CD4-positive, alpha-beta T cell treated with Interleukin-15 for 1 hour (primary cell): Measurements from ENCODE around the gene EMD.
"Not testable (repeated sequence)": the region's sequence is repeated elsewhere in the genome, so short reads cannot be mapped to it uniquely, and the experiment has no call there.

Experiments used
- DNase-seq: peaks from one replicate; pipeline ENCODE4 v3.0.0-alpha.2; 2020

EMD gene

GRCh38 chrX:154378799-154379568 is at the start of gene EMD:
EMD (plus strand) TSS chrX:154379295; CDS start chrX:154379485, 190 bp downstream.
- DNase-seq = peak; percentile 99

DNA sequence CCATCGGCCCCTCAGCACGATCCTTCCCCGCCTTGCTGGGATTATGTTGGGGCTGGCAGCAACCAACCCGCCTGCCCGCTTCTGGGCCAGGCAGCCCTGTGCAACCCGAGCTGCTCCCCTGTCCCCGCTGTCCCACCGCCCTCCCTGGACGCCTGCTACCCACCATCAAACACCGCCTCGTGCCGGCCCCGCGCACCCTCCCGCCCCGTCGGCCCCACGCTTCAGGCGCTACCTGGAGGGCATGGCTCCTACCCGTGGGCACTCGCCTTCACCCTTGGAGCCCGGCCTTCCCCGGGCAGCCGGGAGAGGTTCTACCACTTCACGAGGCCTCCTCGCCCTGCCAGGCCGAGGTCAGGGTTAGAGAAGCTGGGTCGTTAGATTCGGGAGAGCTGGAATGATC is 46.5 kb upstream of the EMD start:
- no peak for DNase-seq

GRCh38 chrX:154333116-154333515 is 46.0 kb upstream of the EMD start:
- DNase-seq = no peak

GRCh38 chrX:154333837-154334271 is 45.2 kb upstream of the EMD start:
- no peak for DNase-seq

DNA sequence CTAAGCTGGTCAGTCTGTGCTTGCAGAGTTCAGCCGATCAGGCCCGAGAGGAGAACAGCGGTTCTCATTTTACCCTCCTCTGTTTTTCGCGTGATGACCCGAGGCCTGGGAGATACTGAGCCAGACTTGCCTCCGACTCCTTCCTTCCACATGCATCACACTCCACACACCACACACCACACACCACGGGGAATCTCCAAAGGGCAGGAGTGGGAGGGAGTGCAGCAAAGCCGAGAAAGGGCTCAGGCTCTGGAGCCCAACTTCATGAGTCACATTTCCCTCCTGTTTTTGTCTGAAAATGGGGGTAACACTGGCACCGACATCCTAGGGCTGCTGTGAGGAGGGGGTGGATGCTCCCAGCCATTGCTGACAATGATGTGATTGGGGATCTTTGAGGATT is 44.6 kb upstream of the EMD start:
- DNase-seq = no peak

GRCh38 chrX:154341399-154342298 is 37.4 kb upstream of the EMD start:
- DNase-seq = not testable (repeated sequence)

- DNase-seq = not testable (repeated sequence)
Observed at GRCh38 chrX:154343063-154343462, 36.0 kb upstream of the EMD start.

GRCh38 chrX:154343620-154344019 is 35.5 kb upstream of the EMD start:
- DNase-seq = not testable (repeated sequence)

DNA sequence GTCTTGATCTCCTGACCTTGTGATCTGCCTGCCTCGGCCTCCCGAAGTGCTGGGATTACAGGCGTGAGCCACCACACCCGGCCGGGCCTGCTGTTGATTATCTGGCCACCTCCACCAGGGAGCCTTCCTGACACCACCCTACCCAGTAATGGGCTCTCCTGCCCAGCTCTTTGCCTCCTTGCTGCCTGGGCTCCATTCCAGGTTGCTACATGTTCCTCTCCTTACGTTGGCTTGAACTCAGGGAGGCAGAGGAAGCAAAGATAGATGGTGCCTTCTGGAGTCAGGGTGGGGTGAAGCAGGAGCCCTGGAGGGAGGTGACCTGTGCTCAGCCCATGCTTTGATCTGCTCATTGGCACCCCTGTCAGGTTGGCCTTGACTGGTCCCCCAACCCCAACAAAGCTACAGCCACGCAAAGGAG is 31.0 kb upstream of the EMD start:
- DNase-seq = no peak

GRCh38 chrX:154348646-154349358 is 30.3 kb upstream of the EMD start:
- DNase-seq = no peak

DNA sequence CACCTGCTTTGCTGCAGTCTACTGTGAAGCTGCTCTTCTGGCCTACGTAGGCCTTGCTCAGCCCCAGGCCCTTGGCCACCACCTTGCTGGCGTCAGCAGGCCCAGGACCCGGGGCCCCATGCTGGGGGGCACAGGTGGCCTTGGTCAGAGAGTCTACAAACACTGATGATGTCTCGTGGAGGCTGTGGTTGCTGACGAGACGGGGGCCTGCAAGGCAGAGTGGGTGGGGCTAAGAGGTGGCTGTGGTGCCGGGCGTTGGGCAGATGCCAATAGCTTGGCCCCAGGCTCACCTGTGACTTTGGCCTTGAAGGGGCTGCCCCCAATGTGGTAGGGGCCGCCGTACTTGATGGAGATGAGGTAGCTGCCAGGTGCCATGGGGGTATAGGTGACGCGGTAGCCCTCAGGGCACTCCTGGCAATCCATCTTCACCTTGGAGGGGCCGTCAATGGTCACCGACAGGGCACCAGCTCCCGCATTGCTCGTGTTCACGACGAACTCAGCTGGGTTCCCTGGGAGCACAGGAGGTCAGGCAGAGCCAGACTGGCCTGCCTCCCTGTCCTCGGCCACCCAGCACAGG is 29.6 kb upstream of the EMD start:
- DNase-seq = no peak

- DNase-seq = no peak
Observed at GRCh38 chrX:154349979-154350378, 29.1 kb upstream of the EMD start.

DNA sequence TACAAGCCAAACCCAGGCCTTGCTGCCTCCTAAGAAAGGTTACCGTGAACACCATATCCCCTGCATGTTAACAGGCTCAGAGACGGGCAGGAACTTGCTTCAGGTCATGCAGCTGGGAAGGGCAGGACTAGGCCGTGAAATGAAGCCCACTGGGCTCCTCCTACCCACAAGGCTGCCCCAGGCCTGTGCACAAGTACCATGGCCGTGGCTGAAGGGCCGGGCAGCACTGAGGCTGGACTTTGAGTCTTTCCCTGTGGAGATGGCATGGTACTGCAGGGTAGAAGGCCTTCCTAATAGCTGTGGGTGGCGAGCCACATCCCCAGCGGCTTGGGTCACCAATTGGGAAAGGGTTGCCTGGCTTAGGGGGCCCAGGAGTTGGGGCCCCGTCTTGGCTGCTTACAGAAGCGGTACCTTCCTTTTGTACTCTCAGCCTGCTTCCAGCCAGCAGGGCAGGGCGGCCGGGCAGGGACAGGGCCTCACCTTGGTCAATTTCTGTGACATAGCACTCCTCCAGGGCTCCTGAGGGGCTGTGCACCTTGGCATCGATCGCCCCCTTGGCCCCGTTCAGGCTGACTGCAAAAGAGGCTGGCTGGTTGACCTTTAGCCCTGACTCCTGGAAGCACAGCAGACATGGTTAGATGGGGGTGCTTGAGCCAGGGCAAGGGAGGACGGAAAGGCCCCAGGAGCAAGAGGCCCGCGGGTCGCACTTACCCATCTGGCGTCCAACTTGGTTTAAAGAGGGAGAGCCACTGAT is 28.5 kb upstream of the EMD start:
- DNase-seq = no peak

DNA sequence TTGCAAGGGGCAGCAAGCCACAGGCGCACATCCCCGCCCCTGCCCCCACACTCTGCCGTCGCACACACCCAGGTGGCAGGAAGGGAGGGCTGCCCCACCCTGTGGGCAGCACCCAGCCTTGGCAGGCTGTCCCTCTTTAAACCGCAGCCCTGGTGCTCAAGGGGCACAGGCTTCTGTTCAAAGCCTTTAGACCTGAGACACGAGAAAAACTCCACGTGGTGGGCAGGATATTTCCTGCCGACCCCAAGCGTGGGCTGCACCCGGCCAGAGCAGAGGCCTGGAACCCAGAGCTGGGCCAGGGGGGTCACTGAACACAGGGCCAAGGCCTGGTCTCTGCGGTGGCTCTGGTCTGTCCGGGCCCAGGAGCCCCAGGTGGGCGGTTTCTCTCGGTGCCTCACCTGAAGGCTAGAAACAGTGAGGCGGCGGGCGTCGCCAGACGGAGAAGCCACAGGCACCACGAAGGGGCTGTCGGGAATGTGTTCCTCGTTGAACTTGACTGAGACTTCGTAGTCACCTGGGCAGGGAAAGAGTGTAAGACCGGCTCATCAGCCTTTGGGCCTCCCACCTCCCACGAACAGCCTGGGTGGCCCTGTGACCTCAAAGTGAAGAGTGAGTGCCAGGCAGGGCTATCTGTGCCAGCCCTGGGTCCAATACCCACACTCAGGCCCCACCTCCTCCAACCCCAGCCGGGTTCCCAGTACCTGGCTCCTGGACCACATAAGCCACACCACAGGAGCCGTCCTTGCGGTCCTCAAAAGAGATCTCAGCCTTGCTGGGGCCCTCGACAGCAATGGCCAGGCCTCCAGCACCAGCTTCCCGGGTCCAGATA is 27.7 kb upstream of the EMD start:
- DNase-seq = peak; percentile 69

DNA sequence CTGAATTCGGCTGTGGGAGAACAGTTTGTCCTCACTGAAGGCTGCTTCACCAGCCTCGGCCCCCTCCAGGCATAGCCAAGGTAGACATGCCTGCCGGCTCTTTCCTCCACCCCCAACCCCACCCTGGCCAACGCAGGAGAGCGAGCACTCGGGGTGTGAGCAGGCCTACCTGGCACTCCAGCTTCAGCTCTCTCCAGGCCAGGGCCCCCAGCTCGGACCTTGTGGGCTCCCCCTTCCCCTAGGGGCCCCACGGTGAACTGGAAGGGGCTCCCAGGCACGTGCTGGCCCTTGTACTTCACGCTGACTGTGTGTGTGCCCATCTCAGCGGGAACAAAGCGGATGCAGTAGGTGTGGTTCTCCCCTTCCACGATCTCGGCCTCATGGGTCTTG is 27.1 kb upstream of the EMD start:
- DNase-seq = no peak

DNA sequence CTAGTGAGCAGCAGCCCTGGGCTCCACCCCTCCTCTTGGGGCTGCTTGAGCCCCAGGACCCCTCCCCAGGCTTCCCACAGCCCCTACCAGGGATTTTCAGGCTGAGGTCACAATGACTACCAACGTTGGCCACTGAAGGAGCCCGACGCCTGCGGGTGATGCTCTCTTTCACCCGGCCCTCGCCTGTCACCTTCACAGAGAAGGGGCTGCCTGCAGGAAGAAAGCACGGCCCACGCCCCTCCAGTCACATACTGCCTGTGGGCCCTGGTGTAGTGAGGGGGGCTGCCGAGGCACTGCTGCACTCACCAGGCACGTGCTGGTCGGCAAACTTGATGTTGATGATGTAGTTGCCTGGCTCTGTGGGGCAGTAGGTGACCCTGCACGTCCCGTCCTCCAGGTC is 26.6 kb upstream of the EMD start:
- DNase-seq = no peak

- DNase-seq = no peak
Observed at GRCh38 chrX:154353172-154353843, 25.8 kb upstream of the EMD start.

GRCh38 chrX:154354013-154354412 is 25.1 kb upstream of the EMD start:
- no peak for DNase-seq

- no peak for DNase-seq
Observed at GRCh38 chrX:154354516-154354915, 24.6 kb upstream of the EMD start.

DNA sequence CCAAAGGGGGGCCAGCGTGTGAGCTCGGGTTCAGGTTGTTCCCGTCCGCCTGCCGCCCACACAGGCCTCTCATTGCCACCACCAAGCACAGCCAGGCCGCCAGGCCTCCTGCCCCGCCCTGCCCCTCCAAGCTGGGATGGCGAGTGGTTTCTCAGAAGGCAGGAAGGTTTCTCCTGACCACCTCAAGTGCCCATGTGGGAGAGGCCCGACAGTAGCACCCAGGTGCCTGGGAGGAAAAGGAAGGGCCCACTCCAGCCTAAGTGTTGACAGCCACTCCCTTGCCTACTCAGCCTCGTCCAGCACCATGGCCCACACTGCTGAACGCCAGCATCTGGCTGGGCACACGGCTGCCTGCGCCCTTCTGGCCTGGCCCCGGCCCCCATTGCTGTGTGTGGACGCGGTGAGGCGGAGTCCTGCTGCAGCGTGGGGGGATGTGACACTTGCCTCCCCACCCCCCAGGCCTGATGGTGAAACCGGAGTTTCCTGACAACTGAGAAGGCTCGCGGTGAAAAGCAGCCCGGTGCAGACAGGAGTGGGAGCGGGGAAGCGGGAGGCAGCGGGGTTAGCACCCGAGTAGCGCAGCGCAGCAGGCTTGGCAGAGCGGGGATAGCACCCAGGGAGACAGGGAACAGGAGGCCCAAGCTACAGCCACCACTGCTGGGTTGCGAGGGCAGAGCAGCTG is 23.9 kb upstream of the EMD start:
- no peak for DNase-seq
